RWPE2 (cell line): ENCODE data around the gene RASGEF1C.

Experiments used
- ATAC-seq: fragments of 200-7000 bp; cut with Tn5 transposase; 3 replicates; pipeline ENCODE4 v1.9.1; 2021; ENCODE audit warnings: low read depth
- DNase-seq: peaks from one replicate; pipeline ENCODE4 v3.0.0-alpha.2; 2020; ENCODE audit warnings: low spot score
- H3K27ac ChIP-seq: fragments of 450-650 bp; 2 replicates; pipeline ENCODE4 v1.5.1; 2017; ENCODE audit warnings: mild to moderate bottlenecking; ENCODE audit not compliant: poor library complexity, severe bottlenecking
- H3K27me3 ChIP-seq: fragments of 250-450 bp; sonication (Bioruptor Pico); 2 replicates; pipeline ENCODE4 v1.5.1; 2021; ENCODE audit warnings: mild to moderate bottlenecking, moderate library complexity; ENCODE audit not compliant: insufficient read depth, poor library complexity, severe bottlenecking
- H3K36me3 ChIP-seq: fragments of 250-450 bp; sonication (Bioruptor Pico); 2 replicates; pipeline ENCODE4 v1.5.1; 2020; ENCODE audit warnings: low read depth, mild to moderate bottlenecking, moderate library complexity
- H3K4me1 ChIP-seq: fragments of 250-450 bp; sonication (Bioruptor Pico); 2 replicates; pipeline ENCODE4 v1.5.1; 2021; ENCODE audit warnings: mild to moderate bottlenecking, moderate library complexity; ENCODE audit not compliant: insufficient read depth, poor library complexity, severe bottlenecking
- H3K4me3 ChIP-seq: fragments of 250-450 bp; sonication (Bioruptor Pico); 2 replicates; pipeline ENCODE4 v1.5.1; 2021; ENCODE audit warnings: mild to moderate bottlenecking, moderate library complexity; ENCODE audit not compliant: severe bottlenecking
- H3K9me3 ChIP-seq: fragments of 250-450 bp; sonication (Bioruptor Pico); 2 replicates; pipeline ENCODE4 v1.5.1; 2021; ENCODE audit warnings: mild to moderate bottlenecking, moderate library complexity; ENCODE audit not compliant: severe bottlenecking
- CTCF ChIP-seq: fragments of 450-650 bp; IDR thresholded peaks from one replicate; pipeline ENCODE4 v1.5.1; 2017; ENCODE audit warnings: mild to moderate bottlenecking, moderate library complexity; ENCODE audit not compliant: poor library complexity, severe bottlenecking

RASGEF1C gene

GRCh38 chr5:180052211-180052818 lies 156.7 kb downstream of the RASGEF1C start:
- no peaks in the 10 kb centered on the region for H3K9me3 ChIP-seq
- no peak overlapping the region for H3K4me3 ChIP-seq
- H3K4me1 ChIP-seq, result peaks cover 11% of the 10 kb centered on the region
- no peaks in the 10 kb centered on the region for H3K36me3 ChIP-seq
- no peak for TF ChIP-seq CTCF
- H3K27me3 ChIP-seq, result no peaks in the 10 kb centered on the region
- ATAC-seq (no peak), DNase-seq (no peak)
- H3K27ac ChIP-seq, result no peak overlapping the region
